ENCODE measurements around the gene MSANTD3.

DNA sequence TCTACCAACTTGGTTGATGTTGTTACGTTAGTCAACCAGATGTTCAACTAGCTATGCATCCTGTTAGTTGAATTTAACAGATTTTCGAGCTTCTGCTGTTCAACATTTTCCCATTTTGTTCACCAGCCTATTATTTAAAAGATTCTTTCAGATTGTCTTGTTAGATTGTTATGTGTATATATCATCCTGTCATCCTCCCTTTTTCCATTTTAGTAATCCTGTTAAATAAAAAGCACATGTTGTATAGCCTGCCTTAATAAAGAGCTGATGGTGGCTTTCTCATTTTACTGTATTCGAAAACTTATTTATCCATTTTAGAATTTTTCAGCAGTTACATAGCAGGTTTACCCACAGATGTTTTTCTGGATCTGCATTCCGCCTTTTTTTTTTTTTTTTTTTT is 50.3 kb downstream of the MSANTD3 start:
- no peak for TF ChIP-seq POLR2A (IDR thresholded peaks at IDR 0.05; ENCODE audit: low read length)
- TF ChIP-seq GATA1 (IDR thresholded peaks at IDR 0.05; ENCODE audit: low read depth, low read length), result no peak

Data from erythroblast (primary cell).